Measurements from ENCODE around the gene SDHAF1. TPM values are rescaled to one million over a fixed set of nuclear protein-coding genes. Genes with fewer than 3 reads are reported as not detected.

The SDHAF1 gene
- total RNA-seq, 1 experiment from 2014 or later, result 21.0 TPM

GRCh38 chr19:36010402-36010801 lies 15.4 kb downstream of the SDHAF1 start:
- Histone ChIP-seq H3K4me2 (ENCODE audit: low read length) (peak overlapping the region; percentile 100; the same call in 1 of the 2 replicates), H3K36me3 (ENCODE audit: control insufficient read depth in 1 of 2, insufficient read depth in 2 of 2, low read length in 2 of 2) (no peaks in the 10 kb centered on the region), H3K79me2 (ENCODE audit: insufficient read depth, low read length) (peaks cover 27% of the 10 kb centered on the region), H3K27me3 (ENCODE audit: insufficient read depth, low read length) (no peaks in the 10 kb centered on the region), H3K4me3 (replicated peaks in 1 of 2; ENCODE audit: low read depth in 1 of 2, low read length in 2 of 2) (no peak overlapping the region), H3K9ac (ENCODE audit: low read length) (no peak overlapping the region), H3K9me2 (ENCODE audit: insufficient read depth) (no peaks in the 10 kb centered on the region), H4K20me1 (ENCODE audit: insufficient read depth) (no peaks in the 10 kb centered on the region), H3K27ac (ENCODE audit: low read depth, low read length) (no peak overlapping the region), H2AFZ (ENCODE audit: low read depth, low read length, poor library complexity, severe bottlenecking) (no peak overlapping the region), H3K4me1 (ENCODE audit: control insufficient read depth in 1 of 2, insufficient read depth in 2 of 2, low read length in 2 of 2) (peaks cover 18 to 43% of the 10 kb centered on the region in 2 experiments), H3K9me3 (ENCODE audit: control insufficient read depth in 1 of 2, insufficient read depth in 1 of 2, low read depth in 1 of 2, low read length in 2 of 2) (no peaks in the 10 kb centered on the region)
- ChIA-PET CTCF (no interaction called here), POLR2A (no interaction called here), RAD21 (ENCODE audit: low non-redundant PET in 1 of 2, low total read pairs in 2 of 2, uncharacterized antibody in 2 of 2, unreplicated experiment in 2 of 2) (no interaction called here)
- intact Hi-C loops (cut with micrococcal nuclease), result no loop called here
- DNase-seq (ENCODE audit: low read depth, low spot score), result no peak
- no TSS peak for BruUV-seq (replicated peaks)
- ATAC-seq, result no peak
- no peak for TF ChIP-seq CBX3 (IDR thresholded peaks at IDR 0.05; ENCODE audit: low read depth)
- TF ChIP-seq EGR1 (IDR thresholded peaks at IDR 0.05; ENCODE audit: low read depth), result no peak

- H3K4me3 ChIP-seq (replicated peaks in 1 of 2; ENCODE audit: low read depth in 1 of 2, low read length in 2 of 2), result peak overlapping the region; percentile 76 to 77
- no peaks in the 10 kb centered on the region for H3K27me3 ChIP-seq (ENCODE audit: insufficient read depth, low read length)
- TSS peak; percentile 65 for BruUV-seq (replicated peaks)
- 0 out of 2 replicates have a peak, but pooled peaks have one; percentile 19 for TF ChIP-seq ZFX (IDR thresholded peaks at IDR 0.05)
- TF ChIP-seq EGR1 (IDR thresholded peaks at IDR 0.05; ENCODE audit: low read depth), result no peak
- H3K9me2 ChIP-seq (ENCODE audit: insufficient read depth), result no peaks in the 10 kb centered on the region
- peaks cover 14% of the 10 kb centered on the region for H3K79me2 ChIP-seq (ENCODE audit: insufficient read depth, low read length)
- RAD21 ChIA-PET (ENCODE audit: low non-redundant PET in 1 of 2, low total read pairs in 2 of 2, uncharacterized antibody in 2 of 2, unreplicated experiment in 2 of 2), result interaction anchor here in 1 of 2 experiments (0.7 kb wide), 1 partner anchor 40 kb away, joined by 6 read pairs; the partner anchor contains the start of gene THAP8
- H3K4me1 ChIP-seq (ENCODE audit: control insufficient read depth in 1 of 2, insufficient read depth in 2 of 2, low read length in 2 of 2), result peaks cover 14 to 34% of the 10 kb centered on the region in 2 experiments
- H2AFZ ChIP-seq (ENCODE audit: low read depth, low read length, poor library complexity, severe bottlenecking), result no peak overlapping the region
- H3K4me2 ChIP-seq (ENCODE audit: low read length), result peak overlapping the region; percentile 96
- no peak for DNase-seq (ENCODE audit: low read depth, low spot score)
- H3K27ac ChIP-seq (ENCODE audit: low read depth, low read length), result peak overlapping the region; percentile 61
- no peaks in the 10 kb centered on the region for H4K20me1 ChIP-seq (ENCODE audit: insufficient read depth)
- H3K9ac ChIP-seq (ENCODE audit: low read length), result peak overlapping the region; percentile 86
- POLR2A ChIA-PET, result interaction anchor here (0.6 to 1.0 kb wide), 5 partner anchors 10 to 115 kb away, joined by 3 to 5 read pairs (median 4); no protein-coding TSS in a partner anchor
- H3K9me3 ChIP-seq (ENCODE audit: control insufficient read depth in 1 of 2, insufficient read depth in 1 of 2, low read depth in 1 of 2, low read length in 2 of 2), result no peaks in the 10 kb centered on the region
- no peaks in the 10 kb centered on the region; a peak in 1 of 4 replicates for H3K36me3 ChIP-seq (ENCODE audit: control insufficient read depth in 1 of 2, insufficient read depth in 2 of 2, low read length in 2 of 2)
- CTCF ChIA-PET, result interaction anchor here (0.6 to 1.2 kb wide), 3 partner anchors 40 to 167 kb away, joined by 3 to 4 read pairs (median 3); partner anchors contain the start of gene THAP8
- ATAC-seq, result no peak
- intact Hi-C loops (cut with micrococcal nuclease), result no loop called here
These were observed 18.5 kb downstream of the SDHAF1 start for GRCh38 chr19:36013280-36014011.
